Measurements from ENCODE around the gene LCT. TPM values are rescaled to one million over a fixed set of nuclear protein-coding genes. Genes with fewer than 3 reads are reported as not detected.
A peak's percentile ranks its signal among the peaks of the same experiment; 100 is the strongest.

The LCT gene
- total and polyA plus RNA-seq, 2 of the 4 experiments (the other 2 are of a cell fraction) = under 0.01 TPM; not detected in 1

DNA sequence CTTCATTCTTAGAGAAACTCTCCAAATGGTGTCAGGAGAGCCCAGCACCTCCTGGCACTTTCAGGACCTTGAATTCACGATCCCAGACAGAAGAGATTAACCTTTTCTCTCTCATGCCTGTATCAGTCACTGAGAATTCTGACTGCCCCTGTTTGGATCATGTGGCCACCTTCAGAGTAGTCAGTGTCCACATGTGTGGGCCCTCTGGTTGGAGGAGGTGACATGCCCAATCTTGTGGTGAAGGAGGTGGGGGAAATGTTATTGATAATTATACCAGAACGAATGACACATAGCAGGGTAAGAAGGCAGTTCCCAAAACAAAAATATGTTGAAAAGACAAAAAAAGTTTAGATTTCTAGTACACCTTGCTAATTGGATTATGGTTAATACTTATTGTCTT is 63.7 kb downstream of the LCT start:
- H2BK15ac ChIP-seq (ENCODE audit: low read depth, low read length) = no peak overlapping the region
- H3K4me1 ChIP-seq (ENCODE audit: control insufficient read depth, insufficient read depth, low read length) = no peaks in the 10 kb centered on the region; the same call in 1 of the 2 replicates
- dilution Hi-C loops (cut with HindIII; ENCODE audit: low sequenced_read_pairs, unreplicated experiment) = no loop called here
- H2AK5ac ChIP-seq (ENCODE audit: low read depth, low read length) = no peak overlapping the region; the same call in 1 of the 2 replicates
- no peak overlapping the region for H3K9ac ChIP-seq (ENCODE audit: low read depth, low read length)
- peak overlapping the region; percentile 76; the same call in 1 of the 2 replicates for H3K23ac ChIP-seq (ENCODE audit: low read depth, low read length)
- peak overlapping the region; percentile 60 for H2AK9ac ChIP-seq (replicated peaks; ENCODE audit: low read depth, low read length, poor library complexity)
- TF ChIP-seq MXI1 (IDR thresholded peaks at IDR 0.05; ENCODE audit: borderline replicate concordance, low read depth, low read length) = no peak
- no peak for TF ChIP-seq SMC3 (IDR thresholded peaks at IDR 0.05; ENCODE audit: low read depth, low read length)
- TF ChIP-seq NFE2L2 (IDR thresholded peaks at IDR 0.05; ENCODE audit: low read depth, low read length) = no peak
- no peak for TF ChIP-seq RAD21 (IDR thresholded peaks at IDR 0.05; ENCODE audit: low read length)
- no peak for TF ChIP-seq FOS (IDR thresholded peaks at IDR 0.05; ENCODE audit: low read depth, low read length)
- TF ChIP-seq MAZ (IDR thresholded peaks at IDR 0.05; ENCODE audit: borderline replicate concordance, low read depth, low read length) = no peak
- TF ChIP-seq, protein P1, sequence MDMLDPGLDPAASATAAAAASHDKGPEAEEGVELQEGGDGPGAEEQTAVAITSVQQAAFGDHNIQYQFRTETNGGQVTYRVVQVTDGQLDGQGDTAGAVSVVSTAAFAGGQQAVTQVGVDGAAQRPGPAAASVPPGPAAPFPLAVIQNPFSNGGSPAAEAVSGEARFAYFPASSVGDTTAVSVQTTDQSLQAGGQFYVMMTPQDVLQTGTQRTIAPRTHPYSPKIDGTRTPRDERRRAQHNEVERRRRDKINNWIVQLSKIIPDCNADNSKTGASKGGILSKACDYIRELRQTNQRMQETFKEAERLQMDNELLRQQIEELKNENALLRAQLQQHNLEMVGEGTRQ (IDR thresholded peaks at IDR 0.05; ENCODE audit: low read depth, low read length) = no peak
- TF ChIP-seq CHD1 (IDR thresholded peaks at IDR 0.05; ENCODE audit: low read depth, low read length) = no peak
- H4K5ac ChIP-seq (ENCODE audit: low read depth, low read length) = peak overlapping the region; percentile 41; the same call in 1 of the 2 replicates
- intact Hi-C loops (cut with micrococcal nuclease) = no loop called here
- H3K14ac ChIP-seq (replicated peaks; ENCODE audit: low read depth, low read length) = 0 out of 2 replicates have a peak overlapping the region, but pooled peaks have one; percentile 15
- H4K8ac ChIP-seq (ENCODE audit: low read depth in 2 of 2, low read length in 2 of 2) = no peak overlapping the region
- no peaks in the 10 kb centered on the region for H3K27me3 ChIP-seq (ENCODE audit: control insufficient read depth, insufficient read depth, low read length)
- peak overlapping the region; percentile 41 for H2BK5ac ChIP-seq (ENCODE audit: low read depth, low read length, poor library complexity, severe bottlenecking)
- ChIA-PET CTCF (no interaction called here), POLR2A (ENCODE audit: unreplicated experiment) (interaction anchor here (0.5 kb wide), 1 partner anchor 14 kb away, joined by 3 read pairs; no protein-coding TSS in a partner anchor)
- H2AFZ ChIP-seq (replicated peaks; ENCODE audit: low read length, poor library complexity) = no peak overlapping the region
- no TSS peak for BruUV-seq (replicated peaks)
- H2BK120ac ChIP-seq (ENCODE audit: low read depth, low read length) = no peak overlapping the region
- H3K9me3 ChIP-seq (ENCODE audit: control insufficient read depth, insufficient read depth, low read length) = peaks cover 3% of the 10 kb centered on the region
- H4K91ac ChIP-seq (ENCODE audit: insufficient read depth, low read depth, low read length) = no peak overlapping the region
- H2BK20ac ChIP-seq (ENCODE audit: low read depth, low read length) = no peak overlapping the region
- in situ Hi-C loops (cut with MboI; ENCODE audit: low sequenced_read_pairs) = no loop called here
- H3K27ac ChIP-seq (ENCODE audit: insufficient read depth, low read length) = peak overlapping the region; percentile 4; the same call in 1 of the 2 replicates
- peaks cover 10 to 33% of the 10 kb centered on the region in 2 experiments for H3K79me1 ChIP-seq (ENCODE audit: low read depth in 1 of 2, low read length in 2 of 2)
- DNase-seq (no peak), ATAC-seq (ENCODE audit: low read depth) (no peak)
- no peak overlapping the region for H3K4me2 ChIP-seq (ENCODE audit: low read depth, low read length)
- no CpG with 5 or more reads among the region's 2 CpGs for WGBS, 2 experiments (ENCODE audit: extremely low coverage in 2 of 2, insufficient read length in 1 of 2)
- no peak overlapping the region for H3K4me3 ChIP-seq (ENCODE audit: insufficient read depth, low read depth, low read length)
- 0 out of 2 replicates have a peak, but pooled peaks cover 3% of the 10 kb centered on the region for H4K20me1 ChIP-seq (ENCODE audit: insufficient read depth, low read length)
- H3K56ac ChIP-seq (ENCODE audit: extremely low read depth, insufficient read depth, low read length) = no peak overlapping the region
- H3K18ac ChIP-seq (ENCODE audit: low read depth, low read length) = no peak overlapping the region; the same call in 1 of the 2 replicates
- peak overlapping the region; percentile 60; the same call in 1 of the 2 replicates for H3K4ac ChIP-seq (ENCODE audit: low read depth, low read length)
- H3K36me3 ChIP-seq (ENCODE audit: control insufficient read depth, insufficient read depth, low read length) = peaks cover 52% of the 10 kb centered on the region
- peaks cover 4% of the 10 kb centered on the region for H3K9me1 ChIP-seq (ENCODE audit: insufficient read depth, low read length)

Data from IMR-90 (cell line).